Natural killer cell (primary cell): Measurements from ENCODE around the gene DIO1. TPM values are rescaled to one million over a fixed set of nuclear protein-coding genes. Genes with fewer than 3 reads are reported as not detected.

Source experiments
- ATAC-seq, 3 donors: fragments of 150-1000 bp in 2 of 3; fragments of 200-7000 bp in 1 of 3; cut with Tn5 transposase; 1 replicate in 1 of 3; 2 replicates in 2 of 3; pipeline ENCODE4 v1.10.0; 2021; ENCODE audit warnings: mild to moderate bottlenecking in 2 of 3, moderate library complexity in 2 of 3
- DNase-seq, 2 donors: peaks; one replicate each; pipeline versions ENCODE4 v3.0.0 to v3.0.0-alpha.2; 2013 to 2021; ENCODE audit warnings: mixed read lengths in 1 of 2
- H3K27ac ChIP-seq: one replicate; pipeline ENCODE4 v1.5.1; 2013; ENCODE audit warnings: mild to moderate bottlenecking, low read length
- H3K27me3 ChIP-seq: one replicate; pipeline ENCODE4 v1.6.1; 2013; ENCODE audit warnings: low read length; ENCODE audit not compliant: control insufficient read depth, insufficient read depth
- H3K36me3 ChIP-seq: one replicate; pipeline ENCODE4 v1.6.1; 2013; ENCODE audit warnings: low read length; ENCODE audit not compliant: control insufficient read depth, insufficient read depth
- H3K4me1 ChIP-seq: one replicate; pipeline ENCODE4 v1.6.1; 2013; ENCODE audit warnings: low read length; ENCODE audit not compliant: control insufficient read depth, insufficient read depth
- H3K4me3 ChIP-seq: one replicate; pipeline ENCODE4 v1.5.1; 2013; ENCODE audit warnings: low read length
- H3K9me3 ChIP-seq: one replicate; pipeline ENCODE4 v1.6.1; 2013; ENCODE audit warnings: low read length; ENCODE audit not compliant: control insufficient read depth, insufficient read depth
- H3K27ac Mint-ChIP-seq, 2 donors: one replicate each; pipeline ENCODE4 v1.8.0; 2022; ENCODE audit warnings: mild to moderate bottlenecking in 2 of 2, mixed read lengths in 2 of 2, moderate library complexity in 1 of 2
- H3K27me3 Mint-ChIP-seq, 2 donors: one replicate each; pipeline ENCODE4 v1.8.0; 2022; ENCODE audit warnings: low read depth in 2 of 2, mixed read lengths in 2 of 2
- H3K36me3 Mint-ChIP-seq: one replicate; pipeline ENCODE4 v1.8.0; 2022; ENCODE audit warnings: mixed read lengths
- H3K4me1 Mint-ChIP-seq, 2 donors: one replicate each; pipeline ENCODE4 v1.8.0; 2022; ENCODE audit warnings: mixed read lengths in 2 of 2
- H3K4me3 Mint-ChIP-seq: one replicate; pipeline ENCODE4 v1.8.0; 2022; ENCODE audit warnings: mild to moderate bottlenecking, moderate library complexity, mixed read lengths
- H3K9me3 Mint-ChIP-seq, 2 donors: one replicate each; pipeline ENCODE4 v1.8.0; 2022; ENCODE audit warnings: mixed read lengths in 2 of 2
- CTCF ChIP-seq: fragments of 200-600 bp; IDR thresholded peaks from one replicate; pipeline ENCODE4 v1.8.0; 2022; ENCODE audit warnings: antibody characterized with exemption
- WGBS: methylation state at CpG from one replicate; pipeline ENCODE4 v1.1.7; 2013; ENCODE audit warnings: missing lambda C conversion rate; ENCODE audit not compliant: insufficient coverage; 5-methylcytosine and 5-hydroxymethylcytosine counted together
- intact Hi-C: fragments of 100-400 bp; cut with micrococcal nuclease; formaldehyde crosslinking; loops from one replicate; pipeline ENCODE4 v1.14.2; 2022
- total RNA-seq, 4 donors: library from RNA; stranded (reverse); fragments of 120-200 nt in 1 of 4; gene quantifications; one replicate each; pipeline versions ENCODE4 v1.2.3 to v1.2.4, GENCODE V29; 2013 to 2022

DIO1 gene
- total RNA-seq, 3 donors from 2014 or later (not counting 1 experiment from before 2014, with no cell fraction given) = not detected

GRCh38 chr1:53945433-53946251 is 51.7 kb downstream of the DIO1 start, which contains the start of gene IFT25:
Gene IFT25 (minus strand): TSS chr1:53945699. CDS start chr1:53940082, 5,617 bp downstream.
- H3K36me3 Mint-ChIP-seq = no peaks in the 10 kb centered on the region
- DNase-seq (peak; percentile 98 to 100), ATAC-seq (peak; percentile 81 to 94 (median 81))
- peak within 1 kb of the TSS; percentile 88 for H3K27ac ChIP-seq
- H3K27ac Mint-ChIP-seq = peak within 1 kb of the TSS; percentile 89 to 97
- intact Hi-C loops = loop anchor here (1.0 kb wide), 3 partner anchors 56 to 108 kb away; partner anchors contain the start of genes NDC1, TCEANC2, TMEM59 and YIPF1
- H3K4me1 Mint-ChIP-seq = peaks cover 44 to 53% of the 10 kb centered on the region in 2 donors
- peak within 1 kb of the TSS; percentile 96 for H3K4me3 Mint-ChIP-seq
- H3K4me1 ChIP-seq = peaks cover 24% of the 10 kb centered on the region
- no peaks in the 10 kb centered on the region for H3K27me3 ChIP-seq
- H3K27me3 Mint-ChIP-seq = no peaks in the 10 kb centered on the region
- H3K36me3 ChIP-seq = no peaks in the 10 kb centered on the region
- peak within 1 kb of the TSS; percentile 97 for H3K4me3 ChIP-seq
- H3K9me3 Mint-ChIP-seq = no peaks in the 10 kb centered on the region
- under 1% methylated on average over 89 of the region's 90 CpGs for WGBS
- H3K9me3 ChIP-seq = no peaks in the 10 kb centered on the region
- TF ChIP-seq CTCF = no peak

GRCh38 chr1:53946252-53947171 is 52.5 kb downstream of the DIO1 start, which contains the start of gene LRRC42:
Gene LRRC42 (plus strand): TSS chr1:53946350. CDS start chr1:53952000, 5,650 bp downstream.
- Histone ChIP-seq H3K4me1 (peaks cover 24% of the 10 kb centered on the region), H3K36me3 (no peaks in the 10 kb centered on the region), H3K4me3 (peak within 1 kb of the TSS; percentile 97), H3K9me3 (no peaks in the 10 kb centered on the region), H3K27me3 (no peaks in the 10 kb centered on the region), H3K27ac (peak within 1 kb of the TSS; percentile 88)
- ATAC-seq = peak; percentile 69 to 80 (median 71)
- intact Hi-C loops = loop anchor here (1.0 kb wide), 1 partner anchor 57 kb away; the partner anchor contains the start of gene YIPF1
- H3K27me3 Mint-ChIP-seq = no peaks in the 10 kb centered on the region
- peak within 1 kb of the TSS; percentile 89 to 97 for H3K27ac Mint-ChIP-seq
- H3K4me1 Mint-ChIP-seq = peaks cover 44 to 53% of the 10 kb centered on the region in 2 donors
- 1% methylated on average over 56 of the region's 58 CpGs for WGBS
- H3K4me3 Mint-ChIP-seq = peak within 1 kb of the TSS; percentile 96
- TF ChIP-seq CTCF = no peak
- H3K9me3 Mint-ChIP-seq = no peaks in the 10 kb centered on the region
- peak in 1 of 2 donors; percentile 92 for DNase-seq
- H3K36me3 Mint-ChIP-seq = no peaks in the 10 kb centered on the region

DNA sequence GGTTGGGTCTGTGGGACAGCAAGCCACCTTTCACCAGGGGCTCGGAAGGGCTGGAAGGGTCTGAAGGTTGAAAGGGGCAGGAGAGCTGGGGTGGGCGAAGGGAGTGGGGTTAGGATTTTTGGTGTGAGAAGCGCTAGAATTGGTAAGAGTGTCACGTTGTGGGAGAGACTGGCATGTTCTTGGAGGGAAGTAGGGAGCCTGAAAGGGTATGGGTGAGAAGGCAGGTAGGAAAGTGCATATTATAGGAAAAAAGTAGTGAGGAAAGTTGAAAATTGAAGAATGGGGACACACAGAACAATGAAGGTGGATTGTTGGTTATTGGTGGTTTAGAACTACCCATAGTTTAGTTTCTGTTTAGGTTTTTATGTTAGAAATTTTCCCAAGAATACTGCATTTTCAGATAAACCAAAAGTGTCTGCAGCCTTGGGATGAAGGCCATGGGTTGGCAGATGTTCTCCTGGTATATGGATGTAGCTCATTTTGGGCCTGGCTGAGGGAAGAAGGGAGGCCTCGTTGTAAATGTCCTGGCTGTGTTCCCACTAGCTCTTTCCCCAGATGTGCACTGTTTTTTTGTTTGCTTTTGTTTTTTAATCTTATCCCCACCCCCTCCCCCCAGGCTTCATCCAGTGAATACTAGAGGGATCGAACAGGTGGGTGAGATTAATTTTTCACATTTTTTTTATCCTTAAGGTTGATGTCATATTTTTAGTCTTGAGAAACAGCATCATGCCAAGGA is 53.4 kb downstream of the DIO1 start:
- DNase-seq (no peak), ATAC-seq (no peak)
- no peak overlapping the region for H3K4me3 ChIP-seq
- no peaks in the 10 kb centered on the region for H3K9me3 Mint-ChIP-seq
- no peaks in the 10 kb centered on the region for H3K36me3 ChIP-seq
- peaks cover 2% of the 10 kb centered on the region for H3K36me3 Mint-ChIP-seq
- H3K27ac Mint-ChIP-seq = peak overlapping the region; percentile 83 to 97
- no peaks in the 10 kb centered on the region for H3K27me3 Mint-ChIP-seq
- H3K4me1 Mint-ChIP-seq = peaks cover 43 to 52% of the 10 kb centered on the region in 2 donors
- intact Hi-C loops = no loop called here
- H3K9me3 ChIP-seq = no peaks in the 10 kb centered on the region
- H3K4me1 ChIP-seq = peaks cover 24% of the 10 kb centered on the region
- 79% methylated on average over 4 of the region's 6 CpGs for whole genome bisulfite sequencing
- no peaks in the 10 kb centered on the region for H3K27me3 ChIP-seq
- TF ChIP-seq CTCF = no peak
- H3K4me3 Mint-ChIP-seq = peak overlapping the region; percentile 91
- no peak overlapping the region for H3K27ac ChIP-seq
